ENCODE data around the gene EOMES.

DNA sequence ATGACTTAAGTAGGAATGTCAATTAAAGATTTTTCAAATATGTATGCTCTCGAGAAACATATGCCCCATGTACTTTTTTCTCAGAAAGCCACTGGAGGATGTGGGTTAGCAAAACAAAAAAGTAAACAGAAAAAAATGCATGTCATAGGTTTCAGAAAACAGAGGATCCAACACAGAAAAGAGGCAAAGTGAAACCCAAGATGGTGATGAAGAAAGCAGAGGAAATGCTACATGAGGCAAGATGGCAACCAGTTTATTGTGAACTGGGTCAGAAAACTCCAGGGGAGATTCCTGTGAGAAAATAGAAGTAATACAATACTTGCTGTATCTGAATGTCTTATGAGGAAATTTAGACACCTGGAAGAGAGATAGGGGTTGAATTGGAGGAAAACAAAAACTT is 30.8 kb upstream of the EOMES start:
- TF ChIP-seq, protein P1, sequence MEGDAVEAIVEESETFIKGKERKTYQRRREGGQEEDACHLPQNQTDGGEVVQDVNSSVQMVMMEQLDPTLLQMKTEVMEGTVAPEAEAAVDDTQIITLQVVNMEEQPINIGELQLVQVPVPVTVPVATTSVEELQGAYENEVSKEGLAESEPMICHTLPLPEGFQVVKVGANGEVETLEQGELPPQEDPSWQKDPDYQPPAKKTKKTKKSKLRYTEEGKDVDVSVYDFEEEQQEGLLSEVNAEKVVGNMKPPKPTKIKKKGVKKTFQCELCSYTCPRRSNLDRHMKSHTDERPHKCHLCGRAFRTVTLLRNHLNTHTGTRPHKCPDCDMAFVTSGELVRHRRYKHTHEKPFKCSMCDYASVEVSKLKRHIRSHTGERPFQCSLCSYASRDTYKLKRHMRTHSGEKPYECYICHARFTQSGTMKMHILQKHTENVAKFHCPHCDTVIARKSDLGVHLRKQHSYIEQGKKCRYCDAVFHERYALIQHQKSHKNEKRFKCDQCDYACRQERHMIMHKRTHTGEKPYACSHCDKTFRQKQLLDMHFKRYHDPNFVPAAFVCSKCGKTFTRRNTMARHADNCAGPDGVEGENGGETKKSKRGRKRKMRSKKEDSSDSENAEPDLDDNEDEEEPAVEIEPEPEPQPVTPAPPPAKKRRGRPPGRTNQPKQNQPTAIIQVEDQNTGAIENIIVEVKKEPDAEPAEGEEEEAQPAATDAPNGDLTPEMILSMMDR (conservative IDR thresholded peaks at IDR 0.05; ENCODE audit: low read depth in 2 of 2) = no peak
- no peak for TF ChIP-seq EZH2 (IDR thresholded peaks at IDR 0.05; ENCODE audit: low read depth, unreplicated experiment)
- no peak for TF ChIP-seq POLR2AphosphoS5 (IDR thresholded peaks at IDR 0.05; ENCODE audit: low read depth)
- TF ChIP-seq NANOG (IDR thresholded peaks at IDR 0.05; ENCODE audit: borderline replicate concordance) = no peak
- TF ChIP-seq CREB1 (CRISPR knock-in tag; IDR thresholded peaks at IDR 0.05; ENCODE audit: low read depth) = no peak
